ENCODE results near the gene CLVS2. TPM values are rescaled to one million over a fixed set of nuclear protein-coding genes. Genes with fewer than 3 reads are reported as not detected.

Gene CLVS2
- total and polyA plus RNA-seq, 2 of the 4 experiments (the other 2 are of a cell fraction), result 0.02 TPM; not detected in 1

GRCh38 chr6:123091896-123092271 is 95.8 kb downstream of the CLVS2 start:
- no peak overlapping the region for H2BK120ac ChIP-seq (ENCODE audit: low read depth, low read length)
- no peak overlapping the region for H2AFZ ChIP-seq (replicated peaks; ENCODE audit: low read length, poor library complexity)
- H4K91ac ChIP-seq (ENCODE audit: insufficient read depth, low read depth, low read length), result no peak overlapping the region
- no peak overlapping the region for H3K4me2 ChIP-seq (ENCODE audit: low read depth, low read length)
- POLR2A ChIA-PET (ENCODE audit: unreplicated experiment), result no interaction called here
- H3K27me3 ChIP-seq (ENCODE audit: control insufficient read depth, insufficient read depth, low read length), result no peaks in the 10 kb centered on the region
- dilution Hi-C loops (cut with HindIII; ENCODE audit: low sequenced_read_pairs, unreplicated experiment) (no loop called here), in situ Hi-C loops (cut with MboI; ENCODE audit: low sequenced_read_pairs) (no loop called here), intact Hi-C loops (cut with micrococcal nuclease) (no loop called here)
- no peak overlapping the region for H2AK9ac ChIP-seq (replicated peaks; ENCODE audit: low read depth, low read length, poor library complexity)
- H3K4ac ChIP-seq (ENCODE audit: low read depth, low read length), result no peak overlapping the region
- H2AK5ac ChIP-seq (ENCODE audit: low read depth, low read length), result no peak overlapping the region
- H3K18ac ChIP-seq (ENCODE audit: low read depth, low read length), result no peak overlapping the region
- H3K27ac ChIP-seq (ENCODE audit: insufficient read depth, low read length), result no peak overlapping the region
- H2BK20ac ChIP-seq (ENCODE audit: low read depth, low read length), result no peak overlapping the region
- H3K79me1 ChIP-seq (ENCODE audit: low read depth in 1 of 2, low read length in 2 of 2), result no peaks in the 10 kb centered on the region
- no peak overlapping the region for H4K8ac ChIP-seq (ENCODE audit: low read depth in 2 of 2, low read length in 2 of 2)
- BruUV-seq (replicated peaks), result no TSS peak
- H3K9me3 ChIP-seq (ENCODE audit: control insufficient read depth, insufficient read depth, low read length), result peaks cover 8% of the 10 kb centered on the region
- no peak for TF ChIP-seq FOS (IDR thresholded peaks at IDR 0.05; ENCODE audit: low read depth, low read length)
- no peak for TF ChIP-seq RFX5 (IDR thresholded peaks at IDR 0.05; ENCODE audit: low read depth, low read length)
- no peak for TF ChIP-seq MXI1 (IDR thresholded peaks at IDR 0.05; ENCODE audit: borderline replicate concordance, low read depth, low read length)
- no peak for TF ChIP-seq RAD21 (IDR thresholded peaks at IDR 0.05; ENCODE audit: low read length)
- TF ChIP-seq NFE2L2 (IDR thresholded peaks at IDR 0.05; ENCODE audit: low read depth, low read length), result no peak
- H2BK5ac ChIP-seq (ENCODE audit: low read depth, low read length, poor library complexity, severe bottlenecking), result no peak overlapping the region
- no peak overlapping the region for H4K5ac ChIP-seq (ENCODE audit: low read depth, low read length)
- ATAC-seq (ENCODE audit: low read depth) (no peak), DNase-seq (no peak)
- no peak overlapping the region for H3K23ac ChIP-seq (ENCODE audit: low read depth, low read length)
- no peaks in the 10 kb centered on the region for H4K20me1 ChIP-seq (ENCODE audit: insufficient read depth, low read length)
- CTCF ChIA-PET, result no interaction called here
- no peak overlapping the region for H3K9ac ChIP-seq (ENCODE audit: low read depth, low read length)
- H3K14ac ChIP-seq (replicated peaks; ENCODE audit: low read depth, low read length), result no peak overlapping the region
- H3K36me3 ChIP-seq (ENCODE audit: control insufficient read depth, insufficient read depth, low read length), result no peaks in the 10 kb centered on the region
- H3K56ac ChIP-seq (ENCODE audit: extremely low read depth, insufficient read depth, low read length), result no peak overlapping the region
- H2BK15ac ChIP-seq (ENCODE audit: low read depth, low read length), result no peak overlapping the region
- H3K4me1 ChIP-seq (ENCODE audit: control insufficient read depth, insufficient read depth, low read length), result no peaks in the 10 kb centered on the region
- H3K4me3 ChIP-seq (ENCODE audit: insufficient read depth, low read depth, low read length), result no peak overlapping the region
- no peaks in the 10 kb centered on the region for H3K9me1 ChIP-seq (ENCODE audit: insufficient read depth, low read length)
